Keratinocyte (primary cell): ENCODE data around the gene AOPEP. TPM values are rescaled to one million over a fixed set of nuclear protein-coding genes. Genes with fewer than 3 reads are reported as not detected.

Experiments used
- DNase-seq: peaks from one replicate; pipeline ENCODE4 v3.0.0-alpha.2; 2011; ENCODE audit warnings: low read depth, missing footprints, low spot score
- FAIRE-seq: peaks from 2 replicates; lab custom pipeline; 2011; peaks lifted over from hg19 to GRCh38; lab: Jason Lieb, UNC
- H2AFZ ChIP-seq: 2 replicates; pipeline ENCODE4 v1.6.0; 2012; ENCODE audit warnings: low read length, control low read depth, inconsistent platforms; ENCODE audit not compliant: control insufficient read depth
- H3K27ac ChIP-seq: 2 replicates; pipeline ENCODE4 v1.5.1; 2011; ENCODE audit warnings: low read length; ENCODE audit not compliant: control insufficient read depth, insufficient read depth
- H3K27me3 ChIP-seq: 3 replicates; pipeline ENCODE4 v1.6.0; 2011; ENCODE audit warnings: low read length; ENCODE audit not compliant: control insufficient read depth, insufficient read depth; ENCODE audit errors: extremely low read depth
- H3K36me3 ChIP-seq, 2 experiments: 2 replicates in 1 of 2; 3 replicates in 1 of 2; pipeline ENCODE4 v1.5.1; 2011; ENCODE audit warnings: low read length in 2 of 2, mild to moderate bottlenecking in 1 of 2; ENCODE audit not compliant: control insufficient read depth in 2 of 2, insufficient read depth in 2 of 2; ENCODE audit errors: extremely low read depth in 1 of 2
- H3K4me1 ChIP-seq: 3 replicates; pipeline ENCODE4 v1.5.1; 2011; ENCODE audit warnings: low read length; ENCODE audit not compliant: control insufficient read depth, insufficient read depth; ENCODE audit errors: extremely low read depth
- H3K4me2 ChIP-seq: 3 replicates; pipeline ENCODE4 v1.6.0; 2011; ENCODE audit warnings: low read depth, low read length; ENCODE audit not compliant: control insufficient read depth, insufficient read depth; ENCODE audit errors: extremely low read depth
- H3K4me3 ChIP-seq, 3 experiments: fragments of 200-600 bp in 1 of 3; sonication (generic) in 1 of 3; 2 replicates in 2 of 3; 3 replicates in 1 of 3; pipeline ENCODE4 v1.5.1; 2011 to 2016; ENCODE audit warnings: low read length in 3 of 3, mild to moderate bottlenecking in 3 of 3, control low read depth in 2 of 3, inconsistent platforms in 1 of 3, low read depth in 1 of 3, mixed read lengths in 1 of 3, mixed run types in 1 of 3, moderate library complexity in 1 of 3; ENCODE audit not compliant: control insufficient read depth in 2 of 3, insufficient read depth in 2 of 3; ENCODE audit errors: extremely low read depth in 1 of 3
- H3K79me2 ChIP-seq: 2 replicates; pipeline ENCODE4 v1.6.0; 2012; ENCODE audit warnings: low read length; ENCODE audit not compliant: control insufficient read depth, insufficient read depth
- H3K9ac ChIP-seq: 3 replicates; pipeline ENCODE4 v1.6.0; 2011; ENCODE audit warnings: low read length; ENCODE audit not compliant: control insufficient read depth, insufficient read depth; ENCODE audit errors: extremely low read depth
- H3K9me1 ChIP-seq: 3 replicates; pipeline ENCODE4 v1.6.0; 2011; ENCODE audit warnings: low read length; ENCODE audit not compliant: control insufficient read depth, insufficient read depth; ENCODE audit errors: extremely low read depth
- H3K9me3 ChIP-seq: 2 replicates; pipeline ENCODE4 v1.5.1; 2012; ENCODE audit warnings: low read depth, low read length; ENCODE audit not compliant: control insufficient read depth
- H4K20me1 ChIP-seq: 3 replicates; pipeline ENCODE4 v1.6.0; 2011; ENCODE audit warnings: low read length; ENCODE audit not compliant: control insufficient read depth, insufficient read depth; ENCODE audit errors: extremely low read depth
- CTCF ChIP-seq, 3 experiments: IDR thresholded peaks in 1 of 3; conservative IDR thresholded peaks in 1 of 3; optimal IDR thresholded peaks in 1 of 3; 2 replicates in 2 of 3; 3 replicates in 1 of 3; pipeline versions ENCODE3 to v1.5.1; 2011; ENCODE audit warnings: low read length in 3 of 3, mild to moderate bottlenecking in 3 of 3, moderate library complexity in 2 of 3, control low read depth in 1 of 3, inconsistent platforms in 1 of 3; ENCODE audit not compliant: insufficient read depth in 2 of 3; ENCODE audit errors: extremely low read depth in 1 of 3
- EZH2 ChIP-seq: IDR thresholded peaks from one replicate; pipeline ENCODE4 v1.6.1; 2012; ENCODE audit warnings: inconsistent platforms, mild to moderate bottlenecking, low read length, moderate library complexity
- dilution Hi-C: fragments of 300-500 bp; cut with MboI; formaldehyde crosslinking; loops from one replicate; pipeline ENCODE4 v1.7.0; 2020; ENCODE audit warnings: low sequenced_read_pairs; ENCODE audit not compliant: extremely low pct_ligation_motif_present
- polyA plus RNA-seq, 5 experiments: library from polyadenylated mRNA; depleted of rRNA in 3 of 5; stranded (reverse) in 3 of 5; stranded (forward) in 1 of 5; unstranded in 1 of 5; fragments of >200 nt; gene quantifications; 1 replicate in 1 of 5; 2 replicates in 3 of 5; 3 replicates in 1 of 5; pipeline versions ENCODE4 v1.2.1 to v1.2.3, GENCODE V29; 2011 to 2012; ENCODE audit warnings: missing spikeins in 2 of 5, low read depth in 1 of 5, low replicate concordance in 1 of 5

Gene AOPEP
- polyA plus RNA-seq, 1 donor (not counting 4 experiments of a cell fraction or from before 2014, with no cell fraction given), result 27.0 TPM

DNA sequence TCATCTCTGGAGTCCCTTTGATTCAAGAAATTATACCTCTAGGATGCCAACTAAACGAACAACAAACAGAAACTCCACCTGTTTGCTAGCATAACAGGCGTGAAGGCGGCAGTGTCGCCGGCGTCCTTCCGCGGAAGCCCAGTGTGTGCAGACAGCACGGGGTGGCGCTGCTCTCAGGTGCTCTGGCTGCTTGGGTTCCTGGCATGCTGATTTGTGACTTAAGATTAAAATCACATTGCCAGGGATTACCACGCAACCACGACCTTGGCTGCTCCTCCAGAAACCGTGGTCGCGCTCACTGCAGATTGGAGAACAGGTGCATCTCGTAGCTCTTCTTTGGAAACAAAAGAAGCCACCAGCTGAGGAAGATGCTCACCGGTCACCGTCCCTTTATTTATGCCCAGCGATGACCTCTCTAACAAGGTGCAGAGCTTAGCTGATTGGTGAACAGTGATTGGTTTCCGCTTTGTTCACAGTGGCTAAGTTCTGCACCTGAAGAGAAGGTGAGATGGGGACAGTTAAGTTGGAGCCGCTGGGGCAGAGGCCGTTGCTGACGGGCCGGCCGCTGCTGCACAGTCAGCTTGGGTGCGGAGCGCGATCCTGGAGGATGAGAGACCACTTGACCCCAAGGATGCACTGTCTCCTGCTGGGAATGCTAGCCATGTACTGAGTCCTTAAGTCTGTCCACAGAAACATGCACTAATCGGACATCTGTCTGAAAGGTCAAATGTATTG lies 358.7 kb downstream of the AOPEP start:
- Histone ChIP-seq H3K4me2 (no peak overlapping the region), H3K36me3 (peaks cover 47 to 50% of the 10 kb centered on the region in 2 experiments), H3K79me2 (peaks cover 7% of the 10 kb centered on the region), H3K4me3 (no peak overlapping the region), H3K9ac (no peak overlapping the region), H2AFZ (no peak overlapping the region), H3K9me1 (no peaks in the 10 kb centered on the region), H3K27me3 (no peaks in the 10 kb centered on the region), H3K4me1 (peaks cover 2% of the 10 kb centered on the region), H3K9me3 (no peaks in the 10 kb centered on the region), H3K27ac (no peak overlapping the region), H4K20me1 (no peaks in the 10 kb centered on the region)
- DNase-seq, result no peak
- no peak for TF ChIP-seq EZH2
- TF ChIP-seq CTCF (optimal IDR thresholded peaks at IDR 0.05 in 1 of 3, IDR thresholded peaks at IDR 0.05 in 1 of 3, conservative IDR thresholded peaks at IDR 0.05 in 1 of 3; ENCODE audit: extremely low read depth in 1 of 3, insufficient read depth in 2 of 3, low read length in 3 of 3), result no peak
- no peak for FAIRE-seq
- dilution Hi-C loops, result no loop called here

GRCh38 chr9:95085861-95086563 lies 359.5 kb downstream of the AOPEP start:
- no peaks in the 10 kb centered on the region for H3K9me1 ChIP-seq
- H3K9me3 ChIP-seq, result no peaks in the 10 kb centered on the region
- peaks cover 7% of the 10 kb centered on the region for H3K79me2 ChIP-seq
- FAIRE-seq (no peak), DNase-seq (no peak)
- no peaks in the 10 kb centered on the region for H3K27me3 ChIP-seq
- dilution Hi-C loops, result no loop called here
- H3K4me1 ChIP-seq, result peaks cover 2% of the 10 kb centered on the region
- no peak overlapping the region for H3K27ac ChIP-seq
- no peaks in the 10 kb centered on the region for H4K20me1 ChIP-seq
- H3K9ac ChIP-seq, result no peak overlapping the region
- no peak overlapping the region for H3K4me2 ChIP-seq
- no peak overlapping the region for H3K4me3 ChIP-seq
- H2AFZ ChIP-seq, result no peak overlapping the region
- no peak for TF ChIP-seq CTCF (optimal IDR thresholded peaks at IDR 0.05 in 1 of 3, IDR thresholded peaks at IDR 0.05 in 1 of 3, conservative IDR thresholded peaks at IDR 0.05 in 1 of 3; ENCODE audit: extremely low read depth in 1 of 3, insufficient read depth in 2 of 3, low read length in 3 of 3)
- no peak for TF ChIP-seq EZH2
- H3K36me3 ChIP-seq, result peaks cover 41 to 49% of the 10 kb centered on the region in 2 experiments
